ENCODE measurements around the gene NFE2L1. TPM values are rescaled to one million over a fixed set of nuclear protein-coding genes. Genes with fewer than 3 reads are reported as not detected.
A peak's percentile ranks its signal among the peaks of the same experiment; 100 is the strongest.

Gene NFE2L1
- total and polyA plus RNA-seq, 9 of the 15 experiments (the other 6 are each of a cell fraction or from before 2014, with no cell fraction given), result 2.0 to 68.6 (median 39.7) TPM

DNA sequence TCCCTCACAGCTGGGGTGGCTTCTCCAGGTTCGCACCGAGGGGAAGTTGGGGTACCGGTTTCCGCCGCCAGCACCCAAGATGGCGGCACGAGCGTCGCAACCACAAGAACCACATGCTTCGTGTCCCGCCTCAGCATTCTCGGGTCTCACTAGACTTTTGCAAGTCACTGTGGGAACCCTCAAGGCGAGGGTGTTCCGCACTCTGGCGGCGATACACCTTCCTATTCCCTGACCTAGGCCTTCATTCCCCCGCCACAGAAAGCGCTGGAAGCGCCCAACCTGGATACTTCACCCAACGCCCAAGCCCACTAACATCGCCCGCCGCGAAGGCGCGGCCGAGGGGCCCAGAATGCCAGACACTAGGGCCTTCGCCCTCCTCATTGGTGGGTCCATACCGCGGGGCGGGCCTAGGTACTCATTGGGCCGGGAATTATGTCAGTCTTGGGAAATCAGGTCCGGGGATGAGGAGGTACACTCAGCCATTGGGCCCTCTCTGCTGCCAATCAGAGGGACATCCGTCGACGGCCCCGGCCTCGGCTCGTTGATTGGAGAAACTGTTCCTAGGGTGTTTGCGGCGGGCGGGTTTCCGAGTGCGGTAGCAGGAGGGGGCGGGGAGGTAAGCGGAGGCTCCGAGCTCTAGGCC is at the start of gene NFE2L1 (continued):
- TF ChIP-seq, protein P1, sequence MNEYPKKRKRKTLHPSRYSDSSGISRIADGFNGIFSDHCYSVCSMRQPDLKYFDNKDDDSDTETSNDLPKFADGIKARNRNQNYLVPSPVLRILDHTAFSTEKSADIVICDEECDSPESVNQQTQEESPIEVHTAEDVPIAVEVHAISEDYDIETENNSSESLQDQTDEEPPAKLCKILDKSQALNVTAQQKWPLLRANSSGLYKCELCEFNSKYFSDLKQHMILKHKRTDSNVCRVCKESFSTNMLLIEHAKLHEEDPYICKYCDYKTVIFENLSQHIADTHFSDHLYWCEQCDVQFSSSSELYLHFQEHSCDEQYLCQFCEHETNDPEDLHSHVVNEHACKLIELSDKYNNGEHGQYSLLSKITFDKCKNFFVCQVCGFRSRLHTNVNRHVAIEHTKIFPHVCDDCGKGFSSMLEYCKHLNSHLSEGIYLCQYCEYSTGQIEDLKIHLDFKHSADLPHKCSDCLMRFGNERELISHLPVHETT (CRISPR knock-in tag; conservative IDR thresholded peaks at IDR 0.05 in 1 of 2, IDR thresholded peaks at IDR 0.05 in 1 of 2), result peak in 1 of 2 experiments; percentile 80; a peak in 1 of 4 replicates
- peak; percentile 75 for TF ChIP-seq FIP1L1 (IDR thresholded peaks at IDR 0.05; ENCODE audit: low read depth, low read length, poor library complexity, severe bottlenecking)
- TF ChIP-seq JUN (IDR thresholded peaks at IDR 0.05; ENCODE audit: borderline replicate concordance, low read depth, low read length), result peak; percentile 5; the same call in 1 of the 2 replicates
- TF ChIP-seq JUN (CRISPR knock-in tag; IDR thresholded peaks at IDR 0.05; ENCODE audit: borderline replicate concordance), result no peak
- peak; percentile 93 for TF ChIP-seq NFE2 (IDR thresholded peaks at IDR 0.05; ENCODE audit: low read depth)
- TF ChIP-seq ZNF239 (CRISPR knock-in tag; IDR thresholded peaks at IDR 0.05), result peak; percentile 44; the same call in 1 of the 2 replicates
- TF ChIP-seq, protein P2, sequence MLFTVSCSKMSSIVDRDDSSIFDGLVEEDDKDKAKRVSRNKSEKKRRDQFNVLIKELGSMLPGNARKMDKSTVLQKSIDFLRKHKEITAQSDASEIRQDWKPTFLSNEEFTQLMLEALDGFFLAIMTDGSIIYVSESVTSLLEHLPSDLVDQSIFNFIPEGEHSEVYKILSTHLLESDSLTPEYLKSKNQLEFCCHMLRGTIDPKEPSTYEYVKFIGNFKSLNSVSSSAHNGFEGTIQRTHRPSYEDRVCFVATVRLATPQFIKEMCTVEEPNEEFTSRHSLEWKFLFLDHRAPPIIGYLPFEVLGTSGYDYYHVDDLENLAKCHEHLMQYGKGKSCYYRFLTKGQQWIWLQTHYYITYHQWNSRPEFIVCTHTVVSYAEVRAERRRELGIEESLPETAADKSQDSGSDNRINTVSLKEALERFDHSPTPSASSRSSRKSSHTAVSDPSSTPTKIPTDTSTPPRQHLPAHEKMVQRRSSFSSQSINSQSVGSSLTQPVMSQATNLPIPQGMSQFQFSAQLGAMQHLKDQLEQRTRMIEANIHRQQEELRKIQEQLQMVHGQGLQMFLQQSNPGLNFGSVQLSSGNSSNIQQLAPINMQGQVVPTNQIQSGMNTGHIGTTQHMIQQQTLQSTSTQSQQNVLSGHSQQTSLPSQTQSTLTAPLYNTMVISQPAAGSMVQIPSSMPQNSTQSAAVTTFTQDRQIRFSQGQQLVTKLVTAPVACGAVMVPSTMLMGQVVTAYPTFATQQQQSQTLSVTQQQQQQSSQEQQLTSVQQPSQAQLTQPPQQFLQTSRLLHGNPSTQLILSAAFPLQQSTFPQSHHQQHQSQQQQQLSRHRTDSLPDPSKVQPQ (CRISPR knock-in tag; IDR thresholded peaks at IDR 0.05; ENCODE audit: borderline replicate concordance), result 0 out of 2 replicates have a peak, but pooled peaks have one; percentile 44
- TF ChIP-seq GTF2A2 (tag; IDR thresholded peaks at IDR 0.05), result peak; percentile 27; the same call in 1 of the 2 replicates
- TF ChIP-seq ZNF263 (CRISPR knock-in tag; IDR thresholded peaks at IDR 0.05; ENCODE audit: borderline replicate concordance), result 0 out of 2 replicates have a peak, but pooled peaks have one; percentile 59
- peak; percentile 95 for TF ChIP-seq ASH1L (IDR thresholded peaks at IDR 0.05; ENCODE audit: borderline replicate concordance, low read depth, partially characterized antibody)
- peak; percentile 90 for TF ChIP-seq CREM (IDR thresholded peaks at IDR 0.05; ENCODE audit: low read depth)
- TF ChIP-seq CXXC5 (CRISPR knock-in tag; IDR thresholded peaks at IDR 0.05), result peak; percentile 91
- peak; percentile 83 for TF ChIP-seq POLR2H (tag; IDR thresholded peaks at IDR 0.05; ENCODE audit: low read depth)
- no peak; the same call in 1 of the 2 replicates for TF ChIP-seq ZNF24 (IDR thresholded peaks at IDR 0.05)
- no peak; the same call in 1 of the 2 replicates for TF ChIP-seq TRIM28 (IDR thresholded peaks at IDR 0.05)
- TF ChIP-seq ZNF316 (IDR thresholded peaks at IDR 0.05), result peak; percentile 93
- TF ChIP-seq, protein P3, sequence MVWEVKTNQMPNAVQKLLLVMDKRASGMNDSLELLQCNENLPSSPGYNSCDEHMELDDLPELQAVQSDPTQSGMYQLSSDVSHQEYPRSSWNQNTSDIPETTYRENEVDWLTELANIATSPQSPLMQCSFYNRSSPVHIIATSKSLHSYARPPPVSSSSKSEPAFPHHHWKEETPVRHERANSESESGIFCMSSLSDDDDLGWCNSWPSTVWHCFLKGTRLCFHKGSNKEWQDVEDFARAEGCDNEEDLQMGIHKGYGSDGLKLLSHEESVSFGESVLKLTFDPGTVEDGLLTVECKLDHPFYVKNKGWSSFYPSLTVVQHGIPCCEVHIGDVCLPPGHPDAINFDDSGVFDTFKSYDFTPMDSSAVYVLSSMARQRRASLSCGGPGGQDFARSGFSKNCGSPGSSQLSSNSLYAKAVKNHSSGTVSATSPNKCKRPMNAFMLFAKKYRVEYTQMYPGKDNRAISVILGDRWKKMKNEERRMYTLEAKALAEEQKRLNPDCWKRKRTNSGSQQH (CRISPR knock-in tag; IDR thresholded peaks at IDR 0.05), result peak; percentile 94
- TF ChIP-seq CCAR2 (IDR thresholded peaks at IDR 0.05; ENCODE audit: low read depth, low read length), result no peak
- TF ChIP-seq ESRRB (CRISPR knock-in tag; IDR thresholded peaks at IDR 0.05; ENCODE audit: borderline replicate concordance), result no peak
- peak; percentile 33; the same call in 1 of the 2 replicates for TF ChIP-seq ELF4 (CRISPR knock-in tag; IDR thresholded peaks at IDR 0.05)
